Measurements from ENCODE around the gene SLC22A7.
"Not testable (repeated sequence)": the region's sequence is repeated elsewhere in the genome, so short reads cannot be mapped to it uniquely, and the experiment has no call there.

The SLC22A7 gene

GRCh38 chr6:43347021-43347420, 49.0 kb downstream of the SLC22A7 start:
- no peak for DNase-seq

- no peak for DNase-seq
Observed at GRCh38 chr6:43347444-43347843, 49.4 kb downstream of the SLC22A7 start.

GRCh38 chr6:43351951-43352350, 53.9 kb downstream of the SLC22A7 start:
- not testable (repeated sequence) for DNase-seq

Measured in CD4-positive, alpha-beta T cell treated with Interleukin-1 beta for 1 hour (primary cell).